ENCODE measurements around the gene RAB31. TPM values are rescaled to one million over a fixed set of nuclear protein-coding genes. Genes with fewer than 3 reads are reported as not detected.

Gene RAB31
- total RNA-seq, 1 experiment from 2014 or later, result 2.3 TPM

DNA sequence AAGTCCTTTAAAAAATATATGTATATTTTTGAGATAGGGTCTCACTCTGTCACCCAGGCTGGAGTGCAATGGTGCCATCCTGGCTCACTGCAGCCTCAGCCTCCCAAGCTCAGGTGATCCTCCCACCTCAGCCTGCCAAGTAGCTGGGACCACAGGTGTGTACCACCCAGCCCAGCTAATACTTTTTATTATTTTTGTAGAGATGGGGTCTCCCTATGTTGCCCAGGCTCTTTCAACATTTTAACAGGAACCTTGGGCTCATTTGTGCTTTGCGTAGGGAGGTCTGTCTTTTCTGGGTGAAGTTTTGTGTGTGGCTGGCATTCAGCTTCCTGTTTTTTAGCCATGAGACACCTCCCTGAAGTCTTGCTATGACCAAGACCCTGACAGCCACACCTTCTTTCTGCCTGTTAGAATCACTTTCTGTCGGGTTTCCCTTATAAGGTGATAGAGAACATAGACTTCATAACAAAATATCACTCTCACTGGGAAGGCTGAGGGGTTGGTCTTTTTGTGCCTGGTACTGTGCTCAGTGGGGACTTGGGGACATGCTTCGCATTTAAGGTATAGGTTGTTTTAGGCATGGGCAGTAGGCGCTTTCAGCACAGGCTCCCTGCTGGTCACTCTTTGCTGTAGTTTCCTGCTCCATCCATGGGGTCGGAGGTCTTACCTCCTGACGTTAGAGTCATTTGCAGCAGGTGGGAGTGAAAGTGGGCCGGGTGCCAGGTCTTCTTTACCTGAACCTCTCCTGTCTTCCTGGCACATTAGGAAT, 3.4 kb downstream of the RAB31 start:
- CTCF ChIA-PET, result interaction anchor here (1.3 kb wide), 1 partner anchor 11 kb away, joined by 3 read pairs; no protein-coding TSS in a partner anchor
- no TSS peak for BruUV-seq (replicated peaks)
- DNase-seq, result no peak
- H3K36me3 Mint-ChIP-seq (ENCODE audit: insufficient read depth, unreplicated experiment), result peaks cover 5% of the 10 kb centered on the region
- H3K9me3 Mint-ChIP-seq (ENCODE audit: low read depth, unreplicated experiment), result no peaks in the 10 kb centered on the region
- H3K27me3 Mint-ChIP-seq (ENCODE audit: unreplicated experiment), result peaks cover 83% of the 10 kb centered on the region
- H3K4me1 Mint-ChIP-seq (ENCODE audit: low read depth, unreplicated experiment), result peaks cover 11% of the 10 kb centered on the region
- no peak overlapping the region for H3K27ac Mint-ChIP-seq (ENCODE audit: unreplicated experiment)
- H3K4me3 Mint-ChIP-seq (ENCODE audit: low read depth, unreplicated experiment), result no peak overlapping the region
- intact Hi-C loops (cut with micrococcal nuclease; ENCODE audit: unreplicated experiment), result no loop called here
- TF ChIP-seq, protein P1, sequence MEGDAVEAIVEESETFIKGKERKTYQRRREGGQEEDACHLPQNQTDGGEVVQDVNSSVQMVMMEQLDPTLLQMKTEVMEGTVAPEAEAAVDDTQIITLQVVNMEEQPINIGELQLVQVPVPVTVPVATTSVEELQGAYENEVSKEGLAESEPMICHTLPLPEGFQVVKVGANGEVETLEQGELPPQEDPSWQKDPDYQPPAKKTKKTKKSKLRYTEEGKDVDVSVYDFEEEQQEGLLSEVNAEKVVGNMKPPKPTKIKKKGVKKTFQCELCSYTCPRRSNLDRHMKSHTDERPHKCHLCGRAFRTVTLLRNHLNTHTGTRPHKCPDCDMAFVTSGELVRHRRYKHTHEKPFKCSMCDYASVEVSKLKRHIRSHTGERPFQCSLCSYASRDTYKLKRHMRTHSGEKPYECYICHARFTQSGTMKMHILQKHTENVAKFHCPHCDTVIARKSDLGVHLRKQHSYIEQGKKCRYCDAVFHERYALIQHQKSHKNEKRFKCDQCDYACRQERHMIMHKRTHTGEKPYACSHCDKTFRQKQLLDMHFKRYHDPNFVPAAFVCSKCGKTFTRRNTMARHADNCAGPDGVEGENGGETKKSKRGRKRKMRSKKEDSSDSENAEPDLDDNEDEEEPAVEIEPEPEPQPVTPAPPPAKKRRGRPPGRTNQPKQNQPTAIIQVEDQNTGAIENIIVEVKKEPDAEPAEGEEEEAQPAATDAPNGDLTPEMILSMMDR (IDR thresholded peaks at IDR 0.05; ENCODE audit: unreplicated experiment), result no peak

DNA sequence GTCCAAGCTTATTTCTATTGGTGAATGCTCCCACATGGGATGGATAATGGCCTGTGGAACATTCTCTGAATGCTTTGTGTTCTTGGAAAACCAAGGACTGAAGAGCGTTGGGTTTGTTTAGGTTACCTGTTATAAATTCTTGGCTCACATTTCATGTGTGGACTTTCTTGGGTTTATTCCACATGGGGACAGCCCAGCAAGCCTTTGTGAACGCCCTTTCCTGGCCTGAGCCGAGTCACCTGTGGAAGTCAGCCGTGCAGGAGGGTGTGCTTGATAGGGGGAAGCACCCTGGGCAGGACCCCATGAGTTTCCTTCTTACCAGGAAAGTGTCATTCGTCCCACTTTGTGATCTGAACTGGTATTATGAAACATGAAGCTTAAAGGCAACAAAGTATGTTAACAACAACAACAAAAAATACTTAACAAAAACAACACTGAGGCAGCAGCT, 4.1 kb downstream of the RAB31 start:
- Mint-ChIP-seq H3K9me3 (ENCODE audit: low read depth, unreplicated experiment) (no peaks in the 10 kb centered on the region), H3K4me3 (ENCODE audit: low read depth, unreplicated experiment) (no peak overlapping the region), H3K36me3 (ENCODE audit: insufficient read depth, unreplicated experiment) (peaks cover 5% of the 10 kb centered on the region), H3K27ac (ENCODE audit: unreplicated experiment) (no peak overlapping the region), H3K27me3 (ENCODE audit: unreplicated experiment) (peaks cover 77% of the 10 kb centered on the region), H3K4me1 (ENCODE audit: low read depth, unreplicated experiment) (peaks cover 11% of the 10 kb centered on the region)
- intact Hi-C loops (cut with micrococcal nuclease; ENCODE audit: unreplicated experiment), result no loop called here
- TF ChIP-seq, protein P1 (IDR thresholded peaks at IDR 0.05; ENCODE audit: unreplicated experiment), result no peak
- BruUV-seq (replicated peaks), result no TSS peak
- DNase-seq, result no peak
- CTCF ChIA-PET, result interaction anchor here (0.9 to 1.3 kb wide), 2 partner anchors 10 to 13 kb away, joined by 3 read pairs; no protein-coding TSS in a partner anchor

DNA sequence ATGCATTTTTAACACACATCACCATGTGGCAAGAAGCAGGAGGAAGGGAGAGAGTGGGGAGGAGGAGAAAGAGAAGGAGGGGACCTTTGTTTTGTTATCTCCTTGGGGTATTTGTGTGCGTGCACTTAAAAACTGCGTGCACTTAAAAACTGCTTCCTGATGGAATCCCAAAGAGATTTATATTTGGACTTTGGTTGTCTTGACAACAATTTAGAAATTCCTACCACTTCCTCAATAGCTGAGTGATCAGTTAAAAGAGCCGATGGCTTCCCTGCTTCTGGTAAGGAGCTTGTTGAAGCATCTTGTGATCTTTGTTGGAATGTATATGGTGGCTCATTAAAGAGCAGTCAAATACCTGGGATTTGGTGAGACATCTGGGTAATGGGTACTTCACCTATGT, 4.5 kb downstream of the RAB31 start:
- CTCF ChIA-PET, result interaction anchor here (0.9 to 1.3 kb wide), 2 partner anchors 10 to 14 kb away, joined by 3 read pairs; no protein-coding TSS in a partner anchor
- Mint-ChIP-seq H3K4me1 (ENCODE audit: low read depth, unreplicated experiment) (peaks cover 11% of the 10 kb centered on the region), H3K4me3 (ENCODE audit: low read depth, unreplicated experiment) (no peak overlapping the region), H3K27ac (ENCODE audit: unreplicated experiment) (no peak overlapping the region), H3K9me3 (ENCODE audit: low read depth, unreplicated experiment) (no peaks in the 10 kb centered on the region), H3K36me3 (ENCODE audit: insufficient read depth, unreplicated experiment) (peaks cover 5% of the 10 kb centered on the region), H3K27me3 (ENCODE audit: unreplicated experiment) (peaks cover 73% of the 10 kb centered on the region)
- TF ChIP-seq, protein P1 (IDR thresholded peaks at IDR 0.05; ENCODE audit: unreplicated experiment), result no peak
- BruUV-seq (replicated peaks), result no TSS peak
- intact Hi-C loops (cut with micrococcal nuclease; ENCODE audit: unreplicated experiment), result no loop called here
- no peak for DNase-seq

DNA sequence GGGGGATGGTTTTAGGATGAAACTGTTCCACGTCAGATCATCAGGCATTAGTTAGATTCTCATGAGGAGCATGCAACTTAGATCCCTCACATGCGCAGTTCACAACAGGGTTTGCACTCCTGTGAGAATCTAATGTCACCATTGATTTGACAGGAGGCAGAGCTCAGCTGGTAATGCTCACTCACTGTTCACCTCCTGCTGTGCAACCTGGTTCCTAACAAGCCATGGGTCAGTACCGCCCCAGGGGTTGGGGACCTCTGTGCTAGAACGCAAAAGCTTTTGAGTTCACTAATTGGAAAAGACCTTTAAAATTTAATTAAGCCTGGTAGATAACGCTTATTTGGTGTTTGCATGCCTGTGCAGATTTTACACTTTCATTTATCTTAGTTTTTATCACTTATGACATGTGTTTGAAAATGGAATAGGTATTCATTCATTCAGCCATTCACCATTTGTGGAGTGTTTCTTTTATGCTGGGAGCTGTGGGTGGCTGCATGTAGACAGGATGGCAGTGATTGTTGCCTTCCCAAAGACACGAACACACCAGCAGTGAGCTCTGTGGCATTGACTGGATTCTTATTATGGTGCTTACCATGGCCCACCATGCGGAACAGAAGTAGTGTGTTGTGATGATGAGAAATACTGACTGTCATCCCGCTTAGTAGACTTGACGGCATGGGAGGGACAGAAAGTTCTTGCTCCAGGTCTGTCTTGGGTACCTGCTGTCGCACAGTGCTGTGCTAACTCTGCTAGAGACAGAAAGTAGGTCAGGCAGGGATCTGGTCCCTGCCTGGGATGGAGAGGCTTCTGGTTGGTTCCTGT, 6.4 kb downstream of the RAB31 start:
- CTCF ChIA-PET, result interaction anchor here (0.8 kb wide), 1 partner anchor 19 kb away, joined by 3 read pairs; no protein-coding TSS in a partner anchor
- H3K4me1 Mint-ChIP-seq (ENCODE audit: low read depth, unreplicated experiment), result peaks cover 15% of the 10 kb centered on the region
- DNase-seq, result no peak
- H3K4me3 Mint-ChIP-seq (ENCODE audit: low read depth, unreplicated experiment), result no peak overlapping the region
- BruUV-seq (replicated peaks), result no TSS peak
- no peaks in the 10 kb centered on the region for H3K36me3 Mint-ChIP-seq (ENCODE audit: insufficient read depth, unreplicated experiment)
- no peak overlapping the region for H3K27ac Mint-ChIP-seq (ENCODE audit: unreplicated experiment)
- no peaks in the 10 kb centered on the region for H3K9me3 Mint-ChIP-seq (ENCODE audit: low read depth, unreplicated experiment)
- peaks cover 60% of the 10 kb centered on the region for H3K27me3 Mint-ChIP-seq (ENCODE audit: unreplicated experiment)
- TF ChIP-seq, protein P1 (IDR thresholded peaks at IDR 0.05; ENCODE audit: unreplicated experiment), result no peak
- intact Hi-C loops (cut with micrococcal nuclease; ENCODE audit: unreplicated experiment), result no loop called here

Measured in Calu3 (cell line).